GM21717 (cell line): Measurements from ENCODE around the gene PTPRU.

ENCODE experiments used
- ATAC-seq: cut with Tn5 transposase; IDR thresholded peaks from one replicate; pipeline ENCODE4 v1.9.1; 2021; ENCODE audit warnings: mild to moderate bottlenecking, moderate library complexity; ENCODE audit not compliant: unreplicated experiment

The PTPRU gene

DNA sequence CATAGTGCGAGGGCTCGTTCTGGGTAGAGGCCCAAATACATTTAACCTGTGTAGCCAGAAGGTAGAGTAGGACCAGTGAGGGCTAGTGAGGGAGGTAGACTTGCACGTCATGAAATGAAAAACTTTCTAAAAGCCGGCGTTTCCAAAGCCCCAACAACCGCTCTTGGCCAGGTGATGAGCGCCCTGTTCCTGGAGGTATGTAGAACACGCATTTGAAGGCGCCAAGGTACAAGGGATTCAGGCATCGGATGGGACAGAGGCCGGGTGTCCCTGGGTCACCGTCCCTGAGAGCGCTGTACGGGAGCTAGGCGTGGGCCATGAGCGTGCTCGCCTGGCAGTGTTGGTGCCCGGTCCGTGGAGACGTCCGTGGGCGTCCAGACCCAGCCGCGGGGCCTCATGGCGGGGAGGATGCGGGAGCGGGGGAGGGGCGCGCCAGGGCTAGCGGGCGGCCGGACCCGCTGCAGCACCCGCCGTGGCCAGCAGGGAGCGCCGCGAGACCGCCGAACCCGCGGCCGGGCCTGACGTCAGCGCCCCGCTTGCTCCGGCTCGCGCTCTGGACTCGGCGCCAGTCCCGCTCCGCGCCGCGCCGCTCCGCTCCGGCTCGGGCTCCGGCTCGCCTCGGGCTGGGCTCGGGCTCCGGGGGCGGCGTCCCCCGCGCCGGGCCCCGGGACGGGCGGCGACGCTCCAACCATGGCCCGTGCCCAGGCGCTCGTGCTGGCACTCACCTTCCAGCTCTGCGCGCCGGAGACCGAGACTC, at the start of gene PTPRU:
TSS of gene PTPRU (plus strand) at position 568 of the 757 bp plus-strand sequence. CDS start at position 691, 123 bp downstream.
- ATAC-seq: no peak

DNA sequence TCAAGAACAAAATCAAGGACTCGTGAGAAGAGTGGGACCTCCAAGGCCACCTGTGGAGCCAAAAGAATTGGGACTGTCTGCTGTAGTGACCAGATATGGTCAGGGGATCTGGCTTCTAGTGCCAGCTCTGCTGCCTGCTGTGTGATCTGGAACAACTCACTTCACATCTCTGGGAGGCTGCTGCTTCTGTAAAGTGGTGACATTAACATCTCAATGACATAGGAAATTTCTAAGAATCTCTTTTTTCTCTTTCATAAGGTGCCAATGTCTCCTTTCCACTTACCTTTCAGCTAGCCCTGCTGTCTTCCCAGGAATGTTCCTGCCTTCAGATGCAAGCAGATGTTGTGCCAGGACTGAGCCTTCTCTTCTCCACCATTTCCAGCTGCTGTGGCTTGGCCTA, 49.6 kb upstream of the PTPRU start:
- no peak for ATAC-seq

DNA sequence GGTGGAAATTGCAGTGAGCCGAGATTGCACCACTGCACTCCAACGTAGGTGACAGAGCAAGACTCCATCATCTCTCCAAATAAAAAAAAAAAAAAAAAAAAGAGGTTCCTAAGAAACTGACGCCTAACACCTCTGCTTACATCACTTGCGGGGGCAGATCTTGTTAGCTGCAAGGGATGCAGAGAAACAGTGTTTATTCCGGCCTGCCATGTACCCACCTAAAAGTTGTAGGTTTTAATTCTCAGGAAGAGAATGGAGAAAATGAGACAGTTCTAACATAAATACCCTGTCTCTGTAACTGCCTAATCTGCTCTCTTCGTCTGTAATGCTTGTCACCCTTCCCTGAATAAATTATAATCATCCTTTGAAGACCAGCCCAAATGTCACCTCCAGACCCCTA, 45.6 kb upstream of the PTPRU start:
- ATAC-seq: no peak

DNA sequence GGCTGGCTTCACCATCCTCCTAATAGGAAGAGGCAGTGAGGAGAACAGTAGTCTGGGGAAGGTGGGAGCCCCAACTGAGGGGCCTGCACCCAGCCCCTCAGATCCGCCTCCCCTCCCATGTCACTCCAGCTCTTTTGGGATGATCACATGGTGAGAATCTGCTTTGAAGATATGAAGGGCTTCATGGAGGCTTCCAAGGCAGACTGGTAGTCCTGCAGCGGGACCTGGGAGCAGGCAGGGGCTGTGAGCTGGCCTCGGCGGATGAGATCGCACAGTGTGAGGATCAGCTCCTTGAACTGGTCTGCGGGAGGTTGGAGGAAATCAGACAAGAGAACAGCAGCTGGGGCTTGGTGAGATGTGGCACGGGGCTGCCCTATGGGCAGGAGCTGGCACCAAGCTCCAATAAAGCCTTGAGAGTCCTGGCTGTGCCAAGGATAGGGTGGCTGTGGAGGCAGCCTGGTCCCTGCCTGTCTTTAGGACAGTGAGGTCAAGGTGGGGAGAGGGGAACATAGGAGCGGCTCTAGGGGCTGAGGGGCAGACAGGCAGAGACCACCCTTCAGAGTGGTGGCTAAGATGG, 42.4 kb upstream of the PTPRU start:
- no peak for ATAC-seq

DNA sequence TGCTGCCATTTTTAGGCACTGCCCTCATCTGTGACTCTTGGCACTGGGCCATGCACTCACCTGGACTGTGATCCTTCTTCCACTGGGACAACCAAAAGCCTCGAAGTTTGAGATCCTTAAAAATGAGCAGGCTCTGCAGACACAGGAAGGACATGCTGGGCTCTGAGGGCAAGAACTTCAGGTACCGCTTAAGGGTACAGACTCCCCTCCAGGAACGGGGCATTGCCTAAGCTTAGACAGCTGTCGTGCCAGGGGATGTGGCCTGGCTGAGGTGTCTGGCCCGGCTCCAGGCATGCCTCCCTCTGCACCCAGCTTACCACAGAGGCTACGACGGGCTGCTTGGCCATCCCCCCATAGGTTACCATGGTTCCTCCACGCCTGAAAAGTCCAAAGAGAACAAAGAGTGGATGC, 40.4 kb upstream of the PTPRU start:
- no peak for ATAC-seq

DNA sequence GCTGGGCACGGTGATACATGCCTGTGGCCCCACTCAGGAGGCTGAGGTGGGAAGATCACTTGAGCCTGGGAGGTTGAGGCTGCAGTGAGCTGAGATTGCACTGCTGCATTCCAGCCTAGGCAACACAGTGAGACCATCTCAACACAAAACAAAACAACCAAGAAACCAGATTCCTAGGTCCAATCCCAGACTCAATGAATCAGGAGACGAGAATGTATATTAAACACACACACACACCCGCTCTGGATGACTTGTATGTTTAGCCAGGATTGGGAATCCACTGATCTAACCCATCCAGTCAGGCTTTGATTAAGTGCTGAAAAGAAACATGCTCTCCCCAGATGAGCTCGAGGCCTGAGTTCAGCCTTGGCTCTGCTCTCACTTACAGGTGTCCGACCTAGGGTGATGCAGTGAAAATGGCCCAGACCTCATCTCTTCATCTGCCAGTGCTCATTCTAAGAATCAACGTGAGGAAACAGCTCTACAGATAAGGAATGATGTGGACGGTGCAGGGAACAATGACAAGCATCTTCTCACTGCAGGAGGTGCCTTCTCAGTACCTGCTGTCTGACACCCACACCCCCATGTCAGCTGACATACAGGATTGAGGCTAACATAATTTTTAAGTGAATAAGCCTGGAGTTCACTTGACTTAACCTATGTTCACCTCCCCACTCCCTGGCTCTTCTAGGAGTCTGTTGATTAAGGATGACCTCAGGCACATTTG, 39.3 kb upstream of the PTPRU start:
- no peak for ATAC-seq

DNA sequence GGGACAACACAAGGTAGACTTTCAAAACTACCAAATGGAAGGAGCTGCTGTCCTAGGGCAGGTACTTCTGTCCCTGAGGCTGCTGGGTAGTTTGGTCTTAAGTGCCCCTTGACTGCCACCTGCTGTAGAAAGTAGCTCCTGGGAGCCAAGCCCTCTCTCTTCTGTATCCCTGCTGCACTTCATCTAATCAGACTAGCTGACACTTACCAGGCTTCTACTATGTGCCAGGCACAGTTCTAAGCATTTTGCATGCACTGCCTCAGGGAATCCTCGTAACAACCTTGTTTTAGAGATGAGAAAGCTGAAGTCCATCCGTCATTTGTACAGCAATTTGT, 38.8 kb upstream of the PTPRU start:
- no peak for ATAC-seq

DNA sequence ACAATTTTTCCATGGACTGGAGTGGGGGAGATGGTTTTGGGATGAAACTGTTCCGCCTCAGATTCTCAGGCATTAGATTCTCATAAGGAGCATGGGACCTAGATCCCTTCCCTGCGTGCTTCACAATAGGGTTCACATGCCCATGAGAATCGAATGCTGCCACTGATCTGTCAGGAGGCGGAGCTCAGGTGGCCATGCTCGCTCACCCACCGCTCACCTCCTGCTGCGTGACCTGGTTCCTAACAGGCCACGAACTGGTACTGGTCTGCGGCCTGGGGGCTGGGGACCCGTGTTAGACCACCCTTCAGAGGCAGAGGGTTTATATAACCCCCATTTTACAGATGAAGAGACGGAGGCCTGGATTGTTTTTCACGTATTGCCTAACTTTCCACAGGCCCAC, 38.3 kb upstream of the PTPRU start:
- ATAC-seq: no peak

DNA sequence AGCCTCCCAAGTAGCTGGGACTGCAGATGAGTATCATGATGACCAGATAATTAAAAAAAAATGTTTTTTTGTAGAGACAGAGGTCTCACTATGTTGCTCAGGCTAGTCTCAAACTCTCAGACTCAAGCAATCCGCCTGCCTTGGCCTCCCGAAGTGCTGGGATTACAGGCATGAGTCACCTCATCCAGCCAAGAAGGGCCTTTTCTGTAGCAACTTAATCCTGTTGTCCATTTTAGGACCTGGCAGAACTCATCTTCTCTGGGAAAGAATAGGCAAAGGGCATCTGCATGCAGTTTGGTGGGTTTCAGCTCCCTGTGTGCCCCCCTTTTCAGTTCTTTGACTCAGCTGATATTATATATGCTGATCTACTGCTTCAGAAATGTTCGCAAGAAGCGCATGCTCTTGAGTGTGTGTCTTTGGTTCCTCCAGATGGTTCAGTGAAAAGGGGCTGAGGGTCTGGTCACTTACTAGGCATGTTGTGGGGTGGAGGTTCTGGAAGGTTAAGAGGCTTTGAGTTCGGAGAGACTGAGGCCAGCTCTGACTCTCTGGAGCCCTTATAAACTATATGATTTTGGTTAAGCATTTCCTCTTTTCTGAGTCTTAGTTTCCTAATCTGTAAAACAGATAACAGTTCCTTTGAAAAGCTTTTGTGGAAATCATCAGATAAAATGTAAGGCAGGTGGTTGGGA, 35.3 kb upstream of the PTPRU start:
- ATAC-seq: no peak

DNA sequence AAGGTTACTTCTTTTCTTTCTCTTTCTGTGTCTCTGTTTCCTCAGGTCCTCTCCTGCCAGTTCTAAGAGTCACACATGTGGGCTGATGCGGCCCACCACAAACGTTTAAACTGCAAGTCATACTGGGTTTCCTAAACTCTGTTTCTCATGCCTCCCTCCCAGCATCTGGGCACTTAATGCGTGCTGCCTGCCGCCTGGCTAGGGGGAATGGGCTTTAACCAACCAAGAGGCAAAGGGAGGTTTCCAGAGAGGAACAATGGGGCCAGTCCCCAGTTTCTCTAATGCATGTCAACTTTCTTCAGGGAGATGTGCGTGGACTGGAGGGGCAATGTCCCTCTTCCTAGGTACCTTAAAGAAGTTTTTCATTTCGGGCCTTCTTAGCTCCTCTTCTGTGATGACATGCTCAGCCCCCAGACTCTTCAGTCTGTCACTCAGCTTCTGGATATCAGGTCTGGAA, 34.7 kb upstream of the PTPRU start:
- ATAC-seq: no peak

DNA sequence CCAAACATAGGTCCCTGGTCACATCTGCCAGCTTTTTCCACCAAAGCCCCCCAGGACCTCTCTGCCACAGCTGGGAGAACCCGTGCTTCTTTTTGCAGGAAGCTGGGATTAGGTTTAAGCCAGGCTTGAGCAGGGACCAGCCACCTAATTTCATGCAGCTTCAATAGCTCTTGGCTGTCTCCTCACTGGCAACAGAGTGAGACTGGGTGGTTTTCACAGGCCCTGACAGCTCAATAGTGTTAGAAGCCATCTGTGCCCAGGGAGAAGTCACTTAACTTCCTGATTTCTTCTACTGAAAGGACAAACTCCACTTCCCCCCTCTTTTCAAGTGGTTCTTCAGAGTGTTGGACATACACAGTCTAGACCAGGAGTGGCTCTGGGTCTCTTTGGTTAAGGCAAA, 34.3 kb upstream of the PTPRU start:
- ATAC-seq: no peak

DNA sequence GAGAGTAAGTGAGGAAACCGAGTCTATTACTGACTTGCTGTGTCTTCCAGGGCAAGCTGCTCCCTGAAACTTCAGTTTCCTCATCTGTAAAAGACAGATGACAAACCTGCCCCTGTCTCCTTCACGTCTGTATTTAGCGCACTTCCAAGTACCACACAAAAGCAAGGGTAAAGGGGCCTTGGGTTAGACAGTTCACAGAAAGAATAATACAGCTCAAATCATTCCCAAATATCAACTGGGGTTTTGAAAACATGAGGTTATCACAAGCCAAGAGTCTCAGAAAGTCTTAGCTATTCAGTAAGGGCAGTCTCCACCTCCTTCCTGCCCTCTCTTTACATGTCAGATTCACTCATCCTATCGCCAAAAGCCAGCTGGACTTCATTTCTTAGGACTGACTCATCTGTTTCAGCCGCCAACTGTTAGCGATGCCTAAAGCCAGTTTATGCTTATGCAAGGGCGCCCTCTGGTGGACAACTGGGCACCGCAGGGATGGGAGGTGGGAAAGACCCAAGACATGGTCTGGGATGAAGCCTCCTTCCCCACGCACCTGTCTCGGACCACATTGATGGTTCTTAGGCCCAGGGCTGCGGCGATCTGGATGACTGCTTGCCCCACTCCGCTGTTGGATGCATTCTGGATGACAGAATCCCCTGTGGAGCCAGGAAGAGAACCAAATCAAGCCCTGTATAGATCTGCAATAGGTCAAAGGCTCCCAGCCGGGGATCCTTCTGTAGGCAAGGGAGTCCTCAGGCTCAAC, 33.6 kb upstream of the PTPRU start:
- ATAC-seq: no peak

DNA sequence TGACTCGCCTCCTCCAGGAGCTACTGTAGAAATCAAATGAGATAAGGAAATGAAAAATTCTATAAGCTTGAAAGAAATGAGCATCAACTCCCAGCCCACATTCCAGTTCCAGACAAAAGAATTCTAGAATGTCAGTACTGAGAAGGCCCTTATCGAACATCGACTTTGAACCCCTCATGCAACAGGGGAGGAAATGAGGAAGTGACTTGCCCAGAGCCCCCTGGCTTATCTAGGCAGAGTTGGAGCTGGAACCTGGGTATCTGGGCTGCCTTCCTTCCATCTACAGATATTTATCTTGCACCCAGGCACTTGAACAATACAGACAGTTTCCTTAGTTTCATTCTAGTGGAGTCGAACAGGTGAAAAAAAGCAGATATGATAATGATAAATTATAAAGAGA, 27.9 kb upstream of the PTPRU start:
- no peak for ATAC-seq

DNA sequence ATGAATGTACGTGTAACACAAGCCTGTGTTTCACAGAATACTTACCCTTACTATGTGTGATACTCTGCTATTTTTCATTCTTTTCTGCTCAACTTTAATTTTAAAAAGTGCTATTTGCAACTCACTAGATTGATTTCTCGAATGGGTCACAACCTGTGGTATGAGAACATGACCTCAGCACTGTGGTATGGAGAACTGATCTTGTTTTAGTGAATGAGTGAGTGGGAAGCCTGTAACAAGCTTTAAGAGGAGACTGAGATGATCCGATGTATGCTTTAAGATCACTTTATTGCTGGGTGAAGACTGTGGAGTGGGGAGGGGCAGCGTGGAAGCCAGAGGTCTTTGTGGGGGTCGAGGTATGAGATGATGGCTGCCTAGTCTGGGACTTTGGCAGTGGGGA, 27.1 kb upstream of the PTPRU start:
- ATAC-seq: no peak

DNA sequence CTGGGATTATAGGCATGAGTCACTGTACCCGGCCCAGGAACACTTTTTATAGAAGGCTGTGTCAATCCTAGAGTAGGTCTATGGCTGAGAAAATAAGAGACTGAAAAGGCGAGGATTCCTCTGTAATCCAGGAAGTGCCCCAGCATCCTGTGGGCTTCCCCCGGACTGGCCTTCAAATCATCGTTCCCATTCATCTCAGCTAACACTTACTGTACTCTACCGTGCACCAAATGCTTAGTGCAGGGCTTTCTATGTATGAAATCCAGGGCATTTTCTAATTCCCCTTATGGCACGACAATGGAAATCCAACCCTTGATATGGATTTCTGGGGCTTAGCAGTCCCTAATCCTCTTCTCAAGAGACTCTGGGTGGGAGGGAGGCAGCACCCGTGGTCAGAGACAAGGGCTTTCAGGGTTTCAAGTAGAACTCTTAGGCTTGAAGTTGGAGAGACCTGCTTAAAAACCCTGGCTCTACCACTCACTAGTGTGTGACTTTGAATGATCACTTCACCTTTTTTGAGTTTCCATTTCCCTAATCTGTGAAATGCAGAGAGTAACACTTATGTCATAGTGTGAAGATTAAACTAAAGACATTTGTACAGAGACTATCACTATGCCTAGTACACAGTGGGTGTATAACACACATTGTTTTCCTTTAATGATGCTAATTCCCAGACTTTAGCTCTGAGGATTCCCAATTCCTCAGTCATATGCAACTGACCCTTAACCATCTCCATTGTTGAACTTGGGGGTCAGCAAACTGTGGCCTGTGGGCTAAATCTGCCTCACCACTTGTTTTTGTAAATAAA, 25.8 kb upstream of the PTPRU start:
- no peak for ATAC-seq

DNA sequence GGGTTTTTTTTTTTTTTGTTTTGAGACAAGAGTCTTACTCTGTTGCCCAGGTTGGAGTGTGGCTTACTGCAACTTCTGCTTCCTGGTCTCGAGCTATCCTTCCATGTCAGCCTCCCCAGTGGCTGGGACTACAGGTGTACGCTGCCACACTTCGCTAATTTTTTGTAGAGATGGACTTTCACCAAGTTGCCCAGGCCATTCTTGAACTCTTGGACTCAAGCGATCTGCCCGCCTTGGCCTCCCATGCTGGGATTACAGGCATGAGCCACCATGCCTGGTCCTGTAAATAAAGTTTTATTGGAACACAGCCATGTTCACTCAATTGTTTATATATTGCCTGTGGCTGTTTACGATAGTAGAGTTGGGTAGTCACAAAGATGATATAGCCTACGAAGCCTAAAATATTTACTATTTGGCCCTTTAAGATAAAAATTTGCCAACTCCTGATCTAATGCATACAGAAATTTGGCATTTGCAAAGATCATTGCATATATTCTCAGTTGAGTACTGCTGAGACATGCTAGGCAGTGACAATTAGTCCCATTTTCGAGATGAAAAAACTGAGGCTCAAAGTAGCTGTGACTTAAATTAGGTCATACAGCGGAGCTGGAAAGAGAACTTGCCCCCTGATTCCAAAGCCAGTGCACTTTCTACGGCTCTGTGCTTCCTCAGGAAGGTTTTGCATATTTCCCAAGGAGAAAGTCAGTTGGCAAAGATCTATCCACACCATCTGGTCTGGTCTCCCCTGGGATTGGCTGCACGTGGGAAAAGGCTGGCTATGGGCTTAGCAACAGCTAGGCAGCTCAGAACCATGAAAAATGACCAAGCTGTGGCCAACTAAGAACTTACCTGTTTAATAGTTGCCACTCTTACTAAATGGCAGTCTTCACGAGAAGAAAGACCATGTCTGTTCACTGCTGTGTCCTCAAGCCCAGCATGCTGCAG, 25.0 kb upstream of the PTPRU start:
- ATAC-seq: no peak

DNA sequence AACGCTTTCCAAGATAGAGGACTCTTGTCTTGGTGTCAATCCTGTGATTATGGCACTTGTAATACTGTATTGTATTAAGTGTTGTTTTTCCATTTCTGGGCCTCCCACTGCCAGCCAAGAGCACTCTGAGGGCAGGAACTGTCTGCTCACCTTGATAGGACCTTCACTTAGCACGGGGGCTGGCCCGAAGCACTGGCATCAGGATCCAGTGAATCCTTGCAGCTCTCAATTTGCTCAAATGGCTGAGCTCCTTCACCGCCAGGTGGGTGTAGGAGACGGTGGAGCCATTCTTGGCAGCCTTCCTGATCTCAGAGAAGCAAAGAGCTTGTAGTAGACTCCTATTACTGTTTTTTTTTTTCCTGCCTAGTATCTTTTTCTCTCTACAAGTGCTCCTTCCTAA, 23.3 kb upstream of the PTPRU start:
- ATAC-seq: no peak

DNA sequence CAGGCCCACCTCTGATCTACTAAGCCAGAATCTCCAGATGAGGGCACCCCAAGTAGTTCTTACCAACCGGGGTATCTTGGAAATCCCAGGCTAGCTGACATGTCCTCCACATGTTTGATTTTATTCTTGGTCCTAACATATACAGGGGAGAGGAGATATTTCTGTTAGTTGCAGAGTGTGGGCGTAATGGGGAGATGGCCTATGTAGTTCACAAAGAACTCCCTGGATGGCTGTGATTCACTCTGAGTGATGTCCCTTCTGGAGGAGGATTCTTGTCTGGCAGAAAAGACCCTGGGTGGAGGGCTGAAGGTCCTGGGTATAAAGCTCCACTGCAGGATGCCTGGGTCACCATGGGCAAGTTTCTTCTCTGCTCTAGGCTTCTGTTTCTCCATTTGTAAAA, 18.7 kb upstream of the PTPRU start:
- ATAC-seq: no peak

DNA sequence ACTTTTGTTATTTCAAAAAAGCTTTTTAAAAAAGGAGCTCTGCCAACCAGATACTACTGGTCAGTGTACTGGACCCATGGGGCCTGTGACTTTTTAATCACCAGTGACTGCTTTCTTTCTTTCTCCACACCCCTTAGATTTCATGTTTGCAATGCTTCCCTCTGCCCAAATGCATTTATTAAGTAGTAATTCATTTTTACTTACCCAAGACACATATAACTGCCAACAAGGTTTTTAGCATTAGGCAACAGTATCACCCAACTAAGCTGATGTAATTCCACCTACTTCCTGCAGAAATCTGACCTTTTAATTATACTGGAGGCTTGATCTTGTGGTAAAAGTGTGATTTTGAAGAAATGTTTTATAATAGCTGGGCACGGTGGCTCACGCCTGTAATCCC, 18.1 kb upstream of the PTPRU start:
- ATAC-seq: no peak
